GM18867 (cell line): ENCODE results near the gene ARHGEF40.

ENCODE experiments used
- ATAC-seq: cut with Tn5 transposase; IDR thresholded peaks from one replicate; pipeline ENCODE4 v1.9.1; 2021; ENCODE audit warnings: mild to moderate bottlenecking, moderate library complexity; ENCODE audit not compliant: unreplicated experiment

ARHGEF40 gene

GRCh38 chr14:21078726-21079125, 8.6 kb downstream of the ARHGEF40 start:
- ATAC-seq, result no peak

GRCh38 chr14:21081521-21082142, 11.5 kb downstream of the ARHGEF40 start:
- ATAC-seq, result no peak

DNA sequence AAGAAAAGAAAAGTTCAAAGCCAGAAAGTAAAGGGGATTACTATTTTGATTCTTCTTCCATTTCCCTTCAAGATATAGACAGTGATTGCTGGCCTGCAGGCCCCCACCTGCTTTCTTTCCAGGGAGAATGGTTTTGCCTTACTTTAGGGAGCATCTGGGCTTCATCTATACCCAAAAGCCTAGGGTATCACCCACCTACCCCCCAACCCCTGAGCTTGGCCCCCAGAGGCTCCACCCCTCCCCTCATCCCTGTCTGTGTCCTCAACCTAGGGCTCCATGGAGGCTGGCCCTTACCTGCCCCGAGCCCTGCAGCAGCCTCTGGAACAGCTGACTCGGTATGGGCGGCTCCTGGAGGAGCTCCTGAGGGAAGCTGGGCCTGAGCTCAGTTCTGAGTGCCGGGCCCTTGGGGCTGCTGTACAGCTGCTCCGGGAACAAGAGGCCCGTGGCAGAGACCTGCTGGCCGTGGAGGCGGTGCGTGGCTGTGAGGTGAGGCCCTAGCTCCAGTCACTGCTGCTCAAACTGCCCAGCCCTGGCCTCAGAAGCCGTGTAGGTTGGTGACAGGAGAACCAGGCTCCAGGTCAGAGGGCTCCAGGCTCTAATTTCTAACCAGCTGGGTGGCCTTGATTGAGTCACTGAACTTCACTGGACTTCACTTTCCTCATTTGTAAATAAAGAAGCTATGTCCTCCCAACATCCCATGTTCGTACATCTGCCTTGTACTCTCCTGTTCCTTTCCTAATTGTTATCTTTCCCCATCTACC, 13.6 kb downstream of the ARHGEF40 start:
- no peak for ATAC-seq

GRCh38 chr14:21084396-21084795, 14.3 kb downstream of the ARHGEF40 start:
- ATAC-seq, result no peak

DNA sequence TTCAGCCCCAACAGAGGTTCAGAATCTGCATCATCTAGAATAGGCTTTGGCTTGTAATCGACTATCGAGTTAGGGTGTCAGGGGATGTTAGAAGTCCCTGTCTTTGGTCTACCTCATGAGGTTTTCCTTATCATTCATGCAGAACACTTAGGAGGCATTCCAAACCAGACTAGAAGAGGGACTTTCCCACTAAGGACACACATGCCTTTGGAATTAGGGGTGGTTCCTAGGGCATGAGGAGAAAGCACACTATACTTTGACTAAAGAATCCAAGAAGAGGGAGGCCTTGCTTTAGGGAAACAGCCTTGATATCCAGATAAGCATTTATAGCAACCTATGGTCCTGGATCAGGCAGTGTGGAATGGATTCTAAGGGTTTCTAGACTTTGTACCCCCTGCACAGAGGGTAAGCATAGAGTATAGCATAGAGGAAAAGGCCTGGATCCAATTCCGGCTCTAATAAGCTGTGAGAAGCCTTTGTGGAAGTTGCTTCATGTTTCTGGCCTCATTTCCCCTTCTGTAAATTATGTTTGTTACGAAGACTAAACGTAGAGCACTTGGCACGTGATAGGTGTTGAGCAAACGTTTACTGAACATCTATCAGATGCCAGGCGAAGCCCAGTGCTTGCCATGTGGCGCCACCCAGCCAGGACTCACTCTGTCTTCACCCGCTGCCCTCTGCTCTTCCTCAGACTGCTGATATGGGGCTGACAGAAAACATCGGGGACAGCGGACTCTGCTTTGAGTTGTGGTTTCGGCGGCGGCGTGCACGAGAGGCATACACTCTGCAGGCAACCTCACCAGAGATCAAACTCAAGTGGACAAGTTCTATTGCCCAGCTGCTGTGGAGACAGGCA, 15.1 kb downstream of the ARHGEF40 start:
- no peak for ATAC-seq

DNA sequence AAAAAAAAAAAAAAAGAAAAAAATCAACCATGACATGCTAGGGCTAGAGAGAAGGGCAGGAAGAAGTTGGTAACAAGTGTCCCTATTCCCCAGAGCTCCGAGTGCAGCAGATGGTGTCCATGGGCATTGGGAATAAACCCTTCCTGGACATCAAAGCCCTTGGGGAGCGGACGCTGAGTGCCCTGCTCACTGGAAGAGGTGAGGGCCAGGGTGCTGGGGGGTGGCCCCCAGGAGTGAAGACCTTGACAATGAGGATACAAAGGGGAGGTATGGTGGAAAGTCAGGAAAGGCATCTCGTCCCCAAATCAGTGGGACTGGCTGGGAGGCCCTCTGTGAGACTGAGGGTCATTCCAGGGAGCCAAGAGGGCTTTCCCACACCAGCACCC, 16.8 kb downstream of the ARHGEF40 start:
- no peak for ATAC-seq

- ATAC-seq, result peak; percentile 60
These were observed 17.4 kb downstream of the ARHGEF40 start for GRCh38 chr14:21087294-21088091.

GRCh38 chr14:21088687-21089086, 18.6 kb downstream of the ARHGEF40 start:
- no peak for ATAC-seq

GRCh38 chr14:21089271-21089670, 19.2 kb downstream of the ARHGEF40 start:
- no peak for ATAC-seq

DNA sequence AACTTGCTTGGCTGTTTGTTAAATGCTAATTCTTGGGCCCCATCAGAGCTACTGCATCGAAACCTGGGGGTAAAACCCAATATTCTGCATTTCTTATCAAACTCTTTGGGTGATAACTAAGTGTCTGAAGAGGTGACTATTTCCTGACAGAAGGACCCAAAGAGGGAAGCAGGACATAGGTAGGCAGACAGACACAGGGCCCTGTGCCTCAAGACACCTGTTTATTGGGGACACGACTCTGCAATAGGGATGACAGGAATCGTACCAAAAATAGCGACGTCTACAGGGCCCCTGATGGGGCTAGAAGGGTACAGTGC, 19.7 kb downstream of the ARHGEF40 start:
- no peak for ATAC-seq

DNA sequence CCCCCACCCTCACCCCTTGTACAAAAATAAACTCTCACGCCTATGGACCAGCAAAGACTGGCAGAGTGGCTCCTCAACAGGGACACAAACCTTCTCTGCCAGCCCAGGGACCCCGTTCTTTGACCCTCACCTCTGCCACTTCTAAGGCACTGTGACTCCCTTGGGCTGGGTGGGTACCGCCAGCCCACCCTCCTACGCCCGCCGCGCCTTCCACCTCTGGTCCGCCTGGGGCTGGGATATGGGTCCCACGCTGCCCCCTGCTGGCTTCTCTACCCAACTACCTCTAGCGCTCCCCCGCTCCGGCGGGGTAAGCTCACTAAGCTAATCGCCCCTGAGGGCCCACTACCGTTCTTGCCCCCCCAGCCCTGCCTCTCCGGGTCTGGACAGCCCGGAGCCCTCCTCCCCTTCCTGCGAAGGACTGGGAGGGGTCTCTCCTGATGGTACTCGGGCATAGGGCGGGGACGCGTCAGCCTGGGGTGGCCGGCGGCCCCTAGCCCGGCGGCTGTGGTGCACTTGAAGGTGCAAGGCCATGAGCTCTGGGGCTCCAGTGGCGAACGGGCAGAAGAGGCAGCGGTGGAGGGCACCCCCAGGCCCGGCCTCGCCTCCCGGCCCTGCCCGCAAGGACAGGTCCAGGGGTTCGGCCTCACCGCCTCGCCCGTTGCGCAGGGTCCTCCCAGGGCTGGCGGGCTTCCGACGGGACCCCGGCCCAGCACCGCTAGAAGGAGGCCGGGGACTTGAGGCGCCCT, 20.3 kb downstream of the ARHGEF40 start:
- ATAC-seq, result no peak

- no peak for ATAC-seq
These were observed 21.0 kb downstream of the ARHGEF40 start for GRCh38 chr14:21090940-21091663.

- no peak for ATAC-seq
These were observed 21.7 kb downstream of the ARHGEF40 start for GRCh38 chr14:21091821-21092272.

DNA sequence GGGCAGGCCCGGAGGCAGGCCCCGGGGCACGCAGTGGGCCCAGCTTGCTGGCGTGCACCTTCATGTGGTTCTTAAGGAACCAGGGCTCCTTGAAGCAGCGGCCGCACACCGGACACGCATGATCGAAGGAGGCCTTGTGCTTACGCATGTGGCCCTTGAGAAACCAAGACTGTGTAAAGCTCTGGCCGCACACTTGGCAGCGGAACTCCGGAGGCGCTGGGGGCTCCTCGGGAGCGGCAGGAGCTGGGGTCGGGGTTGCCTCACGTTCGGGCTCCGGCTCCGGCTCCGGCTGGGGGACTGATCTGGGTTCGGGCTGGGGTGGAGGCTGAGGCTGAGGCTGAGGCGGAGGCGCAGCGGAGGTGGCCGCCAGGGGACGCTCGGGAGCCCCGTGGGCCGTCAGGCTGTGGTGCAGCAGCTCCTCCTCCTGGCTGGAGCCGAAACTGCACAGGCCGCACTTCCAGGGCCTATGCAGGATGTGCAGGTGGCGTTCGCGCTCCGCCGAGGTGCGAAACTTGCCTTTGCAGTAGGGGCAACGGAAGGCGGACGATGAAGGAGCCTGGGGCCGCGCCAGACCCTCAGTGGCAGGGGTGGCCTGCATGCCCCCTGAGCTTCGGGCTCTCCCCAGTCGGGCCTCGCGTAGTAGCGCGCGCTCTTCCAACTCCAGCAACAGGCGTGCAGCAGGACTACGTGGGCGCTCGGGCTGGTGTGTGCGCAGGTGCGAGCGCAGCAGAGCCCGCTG, 22.3 kb downstream of the ARHGEF40 start:
- peak; percentile 89 for ATAC-seq

DNA sequence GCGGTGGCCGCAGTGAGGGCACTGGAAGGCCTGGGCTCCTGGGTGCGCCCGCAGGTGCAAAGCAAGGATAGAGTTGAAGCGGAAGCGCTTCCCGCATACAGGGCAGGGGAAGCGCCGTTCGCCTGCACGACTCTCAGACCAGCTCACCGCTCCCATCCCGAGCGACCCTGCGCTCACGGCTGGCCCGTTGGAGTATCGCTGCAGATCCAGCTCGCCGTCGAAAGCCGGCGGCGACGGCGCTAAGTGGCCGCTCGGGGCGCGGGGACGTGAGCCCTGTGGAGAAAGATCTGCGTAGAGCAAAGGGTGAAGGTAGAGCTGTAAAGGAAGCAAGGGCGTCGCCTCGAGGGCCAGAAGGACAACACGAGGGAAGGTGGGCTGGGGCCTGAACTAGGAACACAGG, 22.9 kb downstream of the ARHGEF40 start:
- no peak for ATAC-seq

GRCh38 chr14:21093769-21094681, 23.9 kb downstream of the ARHGEF40 start:
- no peak for ATAC-seq

- no peak for ATAC-seq
These were observed 25.5 kb downstream of the ARHGEF40 start for GRCh38 chr14:21095430-21096205.
